Ascending aorta (tissue), 2 donors: Measurements from ENCODE around the gene RSRC1. TPM values are rescaled to one million over a fixed set of nuclear protein-coding genes. Genes with fewer than 3 reads are reported as not detected.

Source experiments
- DNase-seq, 2 donors: peaks; one replicate each; pipeline ENCODE4 v3.0.0-alpha.2; 2019; ENCODE audit warnings: low spot score in 2 of 2
- H3K27ac ChIP-seq, 2 donors: fragments of 200-600 bp; sonication (generic); one replicate each; pipeline ENCODE4 v1.5.1; 2016 to 2017; ENCODE audit warnings: mild to moderate bottlenecking in 1 of 2
- H3K27me3 ChIP-seq: fragments of 200-600 bp; sonication (generic); one replicate; pipeline ENCODE4 v1.5.1; 2017
- H3K36me3 ChIP-seq, 2 donors: fragments of 200-600 bp; sonication (generic); one replicate each; pipeline ENCODE4 v1.5.1; 2016
- H3K4me1 ChIP-seq, 2 donors: fragments of 200-600 bp; sonication (generic); one replicate each; pipeline ENCODE4 v1.5.1; 2016 to 2017; ENCODE audit warnings: mild to moderate bottlenecking in 1 of 2
- H3K4me3 ChIP-seq, 2 donors: fragments of 200-600 bp; sonication (generic); one replicate each; pipeline ENCODE4 v1.5.1; 2016 to 2017; ENCODE audit warnings: mild to moderate bottlenecking in 1 of 2
- H3K9me3 ChIP-seq, 2 donors: fragments of 200-600 bp; sonication (generic); one replicate each; pipeline ENCODE4 v1.5.1; 2016
- intact Hi-C: fragments of 100-400 bp; cut with DNase I; formaldehyde crosslinking; loops from one replicate; pipeline ENCODE4 v1.15.1; 2023
- total RNA-seq: library from RNA; depleted of rRNA; stranded (reverse); fragments of >200 nt; gene quantifications from one replicate; pipeline ENCODE4 v1.1.0, GENCODE V29; 2016
- TF ChIP-seq, protein P1 (sequence below), 3 experiments: fragments of 200-600 bp in 2 of 3; fragments of 450-650 bp in 1 of 3; sonication (generic) in 2 of 3; IDR thresholded peaks; one replicate each; pipeline ENCODE4 v1.5.1; 2016 to 2019; ENCODE audit warnings: antibody characterized with exemption in 3 of 3, mild to moderate bottlenecking in 1 of 3, moderate library complexity in 1 of 3

RSRC1 gene
- total RNA-seq, 1 donor from 2014 or later = 28.0 TPM

DNA sequence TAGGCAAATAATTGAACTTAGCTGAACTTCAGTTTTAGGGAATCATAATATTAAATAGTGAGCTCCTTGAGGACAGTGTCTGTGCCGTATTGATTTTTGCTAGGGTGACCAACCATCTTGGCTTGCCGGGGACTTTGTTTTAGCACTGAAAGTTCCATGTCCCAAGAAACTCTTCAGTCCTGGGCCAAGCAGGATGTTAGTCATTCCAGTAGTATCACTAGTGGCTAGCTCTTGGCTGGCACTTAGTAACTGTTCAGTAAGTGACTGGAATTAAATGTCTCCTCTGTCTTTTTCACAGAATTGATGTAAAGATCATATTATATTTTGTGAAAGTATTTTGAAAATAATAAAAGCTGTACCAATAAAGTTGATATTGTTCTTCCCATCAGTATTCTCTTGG lies 42.3 kb downstream of the RSRC1 start:
- Histone ChIP-seq H3K27ac (no peak overlapping the region), H3K4me1 (no peaks in the 10 kb centered on the region), H3K27me3 (no peaks in the 10 kb centered on the region), H3K4me3 (no peak overlapping the region), H3K9me3 (no peaks in the 10 kb centered on the region), H3K36me3 (peaks cover 0 to 2% of the 10 kb centered on the region in 2 donors)
- TF ChIP-seq, protein P1, sequence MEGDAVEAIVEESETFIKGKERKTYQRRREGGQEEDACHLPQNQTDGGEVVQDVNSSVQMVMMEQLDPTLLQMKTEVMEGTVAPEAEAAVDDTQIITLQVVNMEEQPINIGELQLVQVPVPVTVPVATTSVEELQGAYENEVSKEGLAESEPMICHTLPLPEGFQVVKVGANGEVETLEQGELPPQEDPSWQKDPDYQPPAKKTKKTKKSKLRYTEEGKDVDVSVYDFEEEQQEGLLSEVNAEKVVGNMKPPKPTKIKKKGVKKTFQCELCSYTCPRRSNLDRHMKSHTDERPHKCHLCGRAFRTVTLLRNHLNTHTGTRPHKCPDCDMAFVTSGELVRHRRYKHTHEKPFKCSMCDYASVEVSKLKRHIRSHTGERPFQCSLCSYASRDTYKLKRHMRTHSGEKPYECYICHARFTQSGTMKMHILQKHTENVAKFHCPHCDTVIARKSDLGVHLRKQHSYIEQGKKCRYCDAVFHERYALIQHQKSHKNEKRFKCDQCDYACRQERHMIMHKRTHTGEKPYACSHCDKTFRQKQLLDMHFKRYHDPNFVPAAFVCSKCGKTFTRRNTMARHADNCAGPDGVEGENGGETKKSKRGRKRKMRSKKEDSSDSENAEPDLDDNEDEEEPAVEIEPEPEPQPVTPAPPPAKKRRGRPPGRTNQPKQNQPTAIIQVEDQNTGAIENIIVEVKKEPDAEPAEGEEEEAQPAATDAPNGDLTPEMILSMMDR (IDR thresholded peaks at IDR 0.05) = no peak
- no peak for DNase-seq
- intact Hi-C loops = no loop called here

GRCh38 chr3:158158969-158159368 lies 49.1 kb downstream of the RSRC1 start:
- intact Hi-C loops = no loop called here
- TF ChIP-seq, protein P1 (IDR thresholded peaks at IDR 0.05) = no peak
- H3K27ac ChIP-seq = no peak overlapping the region

GRCh38 chr3:158159714-158160113 lies 49.8 kb downstream of the RSRC1 start:
- no peaks in the 10 kb centered on the region for H3K36me3 ChIP-seq
- H3K27ac ChIP-seq = no peak overlapping the region
- H3K4me3 ChIP-seq = no peak overlapping the region
- TF ChIP-seq, protein P1 (IDR thresholded peaks at IDR 0.05) = no peak
- no peaks in the 10 kb centered on the region for H3K9me3 ChIP-seq
- intact Hi-C loops = no loop called here
- no peaks in the 10 kb centered on the region for H3K27me3 ChIP-seq
- no peak for DNase-seq
- H3K4me1 ChIP-seq = no peaks in the 10 kb centered on the region

More at GRCh38 chr3:158158969-158159368, 49.1 kb downstream of the RSRC1 start:
- Histone ChIP-seq H3K4me1 (no peaks in the 10 kb centered on the region), H3K4me3 (no peak overlapping the region), H3K9me3 (no peaks in the 10 kb centered on the region), H3K36me3 (no peaks in the 10 kb centered on the region), H3K27me3 (no peaks in the 10 kb centered on the region)
- DNase-seq = no peak

GRCh38 chr3:158160958-158161357 lies 51.1 kb downstream of the RSRC1 start:
- H3K9me3 ChIP-seq = no peaks in the 10 kb centered on the region
- no peaks in the 10 kb centered on the region for H3K27me3 ChIP-seq
- intact Hi-C loops = no loop called here
- TF ChIP-seq, protein P1 (IDR thresholded peaks at IDR 0.05) = no peak
- H3K4me1 ChIP-seq = no peaks in the 10 kb centered on the region
- H3K4me3 ChIP-seq = no peak overlapping the region
- H3K36me3 ChIP-seq = no peaks in the 10 kb centered on the region
- DNase-seq = no peak
- H3K27ac ChIP-seq = no peak overlapping the region

GRCh38 chr3:158165141-158165655 lies 55.3 kb downstream of the RSRC1 start:
- intact Hi-C loops = no loop called here
- H3K4me1 ChIP-seq = no peaks in the 10 kb centered on the region
- TF ChIP-seq, protein P1 (IDR thresholded peaks at IDR 0.05) = no peak
- no peaks in the 10 kb centered on the region for H3K27me3 ChIP-seq
- no peaks in the 10 kb centered on the region for H3K36me3 ChIP-seq
- no peak for DNase-seq
- H3K4me3 ChIP-seq = no peak overlapping the region
- H3K9me3 ChIP-seq = no peaks in the 10 kb centered on the region
- H3K27ac ChIP-seq = no peak overlapping the region

- DNase-seq = no peak
Observed at GRCh38 chr3:158165730-158166129, 55.8 kb downstream of the RSRC1 start.

More at GRCh38 chr3:158165730-158166129, 55.8 kb downstream of the RSRC1 start:
- no peaks in the 10 kb centered on the region for H3K4me1 ChIP-seq
- H3K27me3 ChIP-seq = no peaks in the 10 kb centered on the region
- TF ChIP-seq, protein P1 (IDR thresholded peaks at IDR 0.05) = no peak
- no peaks in the 10 kb centered on the region for H3K36me3 ChIP-seq
- intact Hi-C loops = no loop called here
- no peak overlapping the region for H3K27ac ChIP-seq
- H3K4me3 ChIP-seq = no peak overlapping the region
- no peaks in the 10 kb centered on the region for H3K9me3 ChIP-seq
